Body of pancreas (tissue), 4 donors: ENCODE data around the gene UCK2.

ENCODE experiments used
- POLR2A ChIP-seq, 3 donors: fragments of 450-650 bp; IDR thresholded peaks; one replicate each; pipeline ENCODE4 v1.6.1; 2016; ENCODE audit warnings: antibody characterized with exemption in 3 of 3, mild to moderate bottlenecking in 2 of 3
- TF ChIP-seq, protein P1 (sequence below), 7 experiments: fragments of 450-650 bp in 4 of 7; fragments of 200-600 bp in 3 of 7; sonication (generic) in 3 of 7; IDR thresholded peaks; one replicate each; pipeline ENCODE4 v1.5.1; 2016 to 2019; ENCODE audit warnings: antibody characterized with exemption in 7 of 7

- TF ChIP-seq, protein P1, sequence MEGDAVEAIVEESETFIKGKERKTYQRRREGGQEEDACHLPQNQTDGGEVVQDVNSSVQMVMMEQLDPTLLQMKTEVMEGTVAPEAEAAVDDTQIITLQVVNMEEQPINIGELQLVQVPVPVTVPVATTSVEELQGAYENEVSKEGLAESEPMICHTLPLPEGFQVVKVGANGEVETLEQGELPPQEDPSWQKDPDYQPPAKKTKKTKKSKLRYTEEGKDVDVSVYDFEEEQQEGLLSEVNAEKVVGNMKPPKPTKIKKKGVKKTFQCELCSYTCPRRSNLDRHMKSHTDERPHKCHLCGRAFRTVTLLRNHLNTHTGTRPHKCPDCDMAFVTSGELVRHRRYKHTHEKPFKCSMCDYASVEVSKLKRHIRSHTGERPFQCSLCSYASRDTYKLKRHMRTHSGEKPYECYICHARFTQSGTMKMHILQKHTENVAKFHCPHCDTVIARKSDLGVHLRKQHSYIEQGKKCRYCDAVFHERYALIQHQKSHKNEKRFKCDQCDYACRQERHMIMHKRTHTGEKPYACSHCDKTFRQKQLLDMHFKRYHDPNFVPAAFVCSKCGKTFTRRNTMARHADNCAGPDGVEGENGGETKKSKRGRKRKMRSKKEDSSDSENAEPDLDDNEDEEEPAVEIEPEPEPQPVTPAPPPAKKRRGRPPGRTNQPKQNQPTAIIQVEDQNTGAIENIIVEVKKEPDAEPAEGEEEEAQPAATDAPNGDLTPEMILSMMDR (IDR thresholded peaks at IDR 0.05): no peak
- no peak for TF ChIP-seq POLR2A (IDR thresholded peaks at IDR 0.05)
Observed at GRCh38 chr1:165852871-165853270, 25.5 kb downstream of the UCK2 start.
